NK-92 treated with Interleukin-12 subunit alpha and Interleukin-12 subunit beta, amount 100 ng/mL, for 24 hours (cell line): ENCODE data around the gene DPP4.

Experiments used
- DNase-seq: peaks from one replicate; lab custom pipeline; 2025; lab: John Stamatoyannopoulos, UW

Gene DPP4

DNA sequence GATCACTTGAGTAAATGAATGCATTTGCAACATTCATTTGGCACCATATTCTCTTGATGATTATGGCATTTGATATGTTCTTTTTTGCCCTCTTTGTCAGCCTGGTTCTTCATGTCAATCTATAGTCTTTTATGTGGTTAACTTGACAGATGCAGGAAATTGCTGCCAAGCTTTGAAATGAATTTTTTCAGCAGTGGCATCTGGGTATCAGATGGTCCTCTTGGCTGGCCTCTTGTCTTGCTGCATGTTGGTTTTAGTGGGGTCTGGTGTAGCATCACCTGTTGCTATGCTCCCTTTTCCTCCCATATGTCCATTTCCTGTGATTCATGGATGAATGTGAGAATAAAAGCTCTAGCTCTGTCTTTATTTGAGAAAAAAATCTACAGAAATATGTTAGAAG, 119.9 kb downstream of the DPP4 start:
- DNase-seq = no peak

DNA sequence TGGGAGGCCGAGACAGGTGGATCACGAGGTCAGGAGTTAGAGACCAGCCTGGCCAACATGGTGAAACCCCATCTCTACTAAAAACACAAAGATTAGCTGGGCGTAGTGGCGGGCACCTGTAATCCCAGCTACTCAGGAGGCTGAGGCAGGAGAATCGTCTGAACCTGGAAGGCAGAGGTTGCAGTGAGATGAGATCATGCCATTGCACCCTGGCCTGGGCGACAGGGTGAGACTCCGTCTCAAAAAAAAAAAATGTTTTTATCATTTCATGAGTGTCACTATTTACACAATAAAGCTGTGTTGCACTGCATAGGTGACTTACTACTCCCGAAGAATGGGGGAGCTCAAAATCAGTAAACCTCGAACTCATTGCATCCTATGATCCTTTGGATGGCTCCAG, 120.6 kb downstream of the DPP4 start:
- peak; percentile 36 for DNase-seq

DNA sequence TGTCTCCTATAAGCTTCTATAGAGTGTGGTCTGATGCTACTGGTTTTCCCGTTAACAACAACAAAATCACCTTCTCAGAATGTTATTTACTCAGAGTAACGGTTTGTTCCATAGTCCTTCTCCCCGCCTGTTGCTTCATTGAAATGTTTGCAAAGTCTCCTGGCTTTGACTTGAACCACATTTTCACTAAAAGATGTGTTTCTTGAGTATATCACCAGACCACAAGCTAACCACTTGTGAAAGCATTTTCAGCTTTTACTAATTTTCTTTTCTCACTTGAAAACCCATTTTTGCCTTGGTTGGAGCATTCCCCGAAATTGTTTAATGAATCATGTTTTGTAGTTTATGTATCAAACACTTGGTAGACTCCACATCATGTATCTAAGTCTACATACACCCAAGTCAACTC, 121.2 kb downstream of the DPP4 start:
- DNase-seq = peak; percentile 19

DNA sequence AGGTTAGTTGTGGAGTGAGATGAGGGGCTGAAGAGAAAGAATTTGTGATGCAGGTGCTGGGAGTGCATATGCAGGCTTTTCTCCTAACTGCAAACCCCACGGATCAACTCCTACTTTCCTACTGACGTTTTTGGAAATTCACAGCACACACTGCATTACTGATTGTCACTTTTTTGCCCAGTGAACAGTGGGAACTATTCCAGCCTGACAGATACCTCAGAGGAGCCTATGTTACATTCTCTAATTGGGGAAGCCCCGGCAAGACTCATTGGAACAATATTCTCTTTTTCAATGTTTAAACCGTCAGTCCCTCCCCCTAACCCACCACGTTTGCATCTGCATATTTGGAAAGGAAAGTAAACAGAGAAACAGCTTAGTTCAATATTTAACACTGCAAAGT, 126.2 kb downstream of the DPP4 start:
- DNase-seq = no peak

DNA sequence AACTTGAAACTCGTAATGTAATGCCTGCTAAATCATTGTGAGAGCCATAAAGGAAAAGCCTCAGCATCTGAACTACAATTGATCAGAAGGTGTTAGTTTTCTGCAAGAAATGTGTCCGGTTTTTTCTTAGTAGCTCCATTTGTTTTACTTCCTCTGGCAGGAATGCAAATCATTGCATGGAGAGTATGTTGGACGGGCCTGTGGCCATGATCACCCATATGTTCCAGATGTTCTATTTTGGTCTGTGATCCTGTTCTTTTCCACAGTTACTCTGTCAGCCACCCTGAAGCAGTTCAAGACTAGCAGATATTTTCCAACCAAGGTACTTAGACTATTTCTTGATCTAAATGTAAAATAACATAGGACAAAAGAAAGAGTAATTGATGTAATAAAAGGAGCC, 126.6 kb downstream of the DPP4 start:
- no peak for DNase-seq

DNA sequence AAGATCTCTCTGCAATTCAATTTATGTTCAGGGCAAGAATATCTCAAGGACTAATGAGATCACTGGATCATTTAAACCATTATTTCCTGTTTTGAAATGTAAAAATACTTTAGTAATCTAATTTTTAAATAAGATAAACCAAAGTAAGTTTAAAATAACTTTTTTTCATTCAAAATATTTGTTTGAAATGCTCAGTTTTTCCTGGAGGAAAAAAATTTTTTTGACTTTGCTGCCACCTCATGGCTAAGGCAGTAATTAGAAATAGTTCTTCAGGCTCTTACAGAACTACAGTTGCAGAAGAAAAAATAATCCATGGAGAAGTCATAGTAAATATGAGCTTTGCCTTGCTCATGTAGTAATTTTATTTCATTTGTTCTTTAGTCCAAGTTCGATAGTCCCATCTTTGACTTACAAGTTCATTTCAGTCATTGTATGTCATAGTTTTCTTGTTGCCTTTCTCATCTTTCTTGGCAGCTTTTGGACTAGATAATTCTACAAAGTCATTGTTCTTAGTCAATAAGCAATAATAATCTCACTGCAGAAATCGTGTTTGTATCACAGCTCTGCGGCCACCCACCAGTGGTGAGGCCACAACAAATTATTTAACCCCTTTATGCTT, 127.4 kb downstream of the DPP4 start:
- no peak for DNase-seq

DNA sequence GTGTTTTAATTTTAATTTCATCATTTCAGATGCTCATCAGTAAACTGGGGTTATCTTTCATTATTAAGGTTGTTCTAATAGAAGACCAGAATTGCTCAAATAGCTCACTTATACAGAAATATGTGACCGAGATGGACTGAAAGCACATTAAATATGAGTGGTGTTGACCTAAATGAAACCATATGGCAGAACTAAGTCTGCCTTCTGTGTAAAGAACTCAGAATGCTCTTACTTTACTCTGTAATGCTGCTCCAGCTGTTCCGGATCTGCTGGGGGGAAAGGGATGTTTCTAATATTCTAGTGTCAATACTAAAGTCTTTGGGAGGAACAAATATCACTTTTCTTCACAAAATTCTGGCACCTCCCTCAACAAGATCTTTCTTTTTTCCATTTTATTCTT, 131.0 kb downstream of the DPP4 start:
- DNase-seq = no peak
